Calu3 (cell line): Measurements from ENCODE around the gene FES. TPM values are rescaled to one million over a fixed set of nuclear protein-coding genes. Genes with fewer than 3 reads are reported as not detected.

Source experiments
- BruUV-seq: library from RNA; stranded (reverse); fragments of 400-500 nt; replicated peaks from 2 replicates; lab custom pipeline; 2021; lab: Mats Ljungman, UMichigan
- CTCF ChIA-PET: fragments of 300-600 bp; sonication (Branson Sonifier 250); formaldehyde crosslinking; loops from one replicate; lab custom pipeline; 2022; ENCODE audit warnings: antibody characterized with exemption; lab: Charles Lee
- DNase-seq: peaks from one replicate; pipeline ENCODE4 v3.0.0; 2022
- H3K27ac Mint-ChIP-seq: one replicate; pipeline ENCODE4 v1.8.0; 2022; ENCODE audit warnings: mixed read lengths; ENCODE audit not compliant: unreplicated experiment
- H3K27me3 Mint-ChIP-seq: one replicate; pipeline ENCODE4 v1.8.0; 2022; ENCODE audit warnings: mixed read lengths; ENCODE audit not compliant: unreplicated experiment
- H3K36me3 Mint-ChIP-seq: one replicate; pipeline ENCODE4 v1.8.0; 2022; ENCODE audit warnings: mild to moderate bottlenecking, moderate library complexity, mixed read lengths; ENCODE audit not compliant: insufficient read depth, unreplicated experiment
- H3K4me1 Mint-ChIP-seq: one replicate; pipeline ENCODE4 v1.8.0; 2022; ENCODE audit warnings: mild to moderate bottlenecking, low read depth, mixed read lengths; ENCODE audit not compliant: unreplicated experiment
- H3K4me3 Mint-ChIP-seq: one replicate; pipeline ENCODE4 v1.8.0; 2022; ENCODE audit warnings: mild to moderate bottlenecking, low read depth, moderate library complexity, mixed read lengths; ENCODE audit not compliant: unreplicated experiment
- H3K9me3 Mint-ChIP-seq: one replicate; pipeline ENCODE4 v1.8.0; 2022; ENCODE audit warnings: low read depth, mixed read lengths; ENCODE audit not compliant: unreplicated experiment
- intact Hi-C: fragments of 100-400 bp; cut with micrococcal nuclease; formaldehyde crosslinking; loops from one replicate; pipeline ENCODE4 v1.10.0; 2022; ENCODE audit not compliant: unreplicated experiment
- total RNA-seq: library from RNA; stranded (reverse); gene quantifications from 2 replicates; pipeline ENCODE4 v1.2.3, GENCODE V29; 2022
- TF ChIP-seq, protein P1 (sequence below): fragments of 200-600 bp; IDR thresholded peaks from one replicate; pipeline ENCODE4 v1.8.0; 2022; ENCODE audit warnings: antibody characterized with exemption; ENCODE audit not compliant: unreplicated experiment

FES gene
- total RNA-seq, 1 experiment from 2014 or later: 1.7 TPM

DNA sequence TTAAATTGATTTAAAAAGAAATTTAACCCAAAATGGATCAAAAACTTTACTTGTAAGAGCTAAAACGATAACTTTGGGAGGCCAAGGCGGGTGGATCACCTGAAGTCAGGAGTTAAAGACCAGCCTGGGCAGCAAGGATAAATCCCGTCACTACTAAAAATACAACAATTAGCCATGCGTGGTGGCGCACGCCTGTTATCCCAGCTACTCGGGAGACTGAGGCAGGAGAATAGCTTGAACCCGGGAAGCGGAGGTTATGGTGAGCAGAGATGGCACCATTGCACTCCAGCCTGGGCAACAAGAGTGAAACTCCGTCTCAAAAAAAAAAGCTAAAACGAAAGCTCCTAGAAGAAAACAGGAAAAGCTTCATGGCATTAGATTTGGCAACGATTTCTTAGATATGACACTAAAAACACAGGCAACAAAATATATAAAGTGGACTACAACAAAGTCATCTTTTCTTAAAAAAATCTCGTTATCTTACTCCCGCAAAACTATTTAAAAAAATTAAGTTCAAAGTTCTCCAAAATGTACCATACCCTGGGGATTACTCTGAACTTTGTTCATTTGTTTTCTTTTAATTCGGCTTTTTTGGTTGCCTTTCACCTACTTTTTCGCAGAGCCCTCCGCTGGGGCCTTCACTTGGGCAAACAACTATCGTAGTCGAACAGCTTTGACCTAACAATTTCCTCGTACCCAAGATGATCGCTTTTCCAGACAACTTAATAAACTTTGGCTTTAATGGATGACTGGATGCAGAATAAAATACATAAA, 45.1 kb downstream of the FES start:
- peak overlapping the region; percentile 96 for H3K27ac Mint-ChIP-seq
- H3K9me3 Mint-ChIP-seq: no peaks in the 10 kb centered on the region
- TF ChIP-seq, protein P1, sequence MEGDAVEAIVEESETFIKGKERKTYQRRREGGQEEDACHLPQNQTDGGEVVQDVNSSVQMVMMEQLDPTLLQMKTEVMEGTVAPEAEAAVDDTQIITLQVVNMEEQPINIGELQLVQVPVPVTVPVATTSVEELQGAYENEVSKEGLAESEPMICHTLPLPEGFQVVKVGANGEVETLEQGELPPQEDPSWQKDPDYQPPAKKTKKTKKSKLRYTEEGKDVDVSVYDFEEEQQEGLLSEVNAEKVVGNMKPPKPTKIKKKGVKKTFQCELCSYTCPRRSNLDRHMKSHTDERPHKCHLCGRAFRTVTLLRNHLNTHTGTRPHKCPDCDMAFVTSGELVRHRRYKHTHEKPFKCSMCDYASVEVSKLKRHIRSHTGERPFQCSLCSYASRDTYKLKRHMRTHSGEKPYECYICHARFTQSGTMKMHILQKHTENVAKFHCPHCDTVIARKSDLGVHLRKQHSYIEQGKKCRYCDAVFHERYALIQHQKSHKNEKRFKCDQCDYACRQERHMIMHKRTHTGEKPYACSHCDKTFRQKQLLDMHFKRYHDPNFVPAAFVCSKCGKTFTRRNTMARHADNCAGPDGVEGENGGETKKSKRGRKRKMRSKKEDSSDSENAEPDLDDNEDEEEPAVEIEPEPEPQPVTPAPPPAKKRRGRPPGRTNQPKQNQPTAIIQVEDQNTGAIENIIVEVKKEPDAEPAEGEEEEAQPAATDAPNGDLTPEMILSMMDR: no peak
- no peak for DNase-seq
- no peaks in the 10 kb centered on the region for H3K27me3 Mint-ChIP-seq
- CTCF ChIA-PET: interaction anchor here (1.9 kb wide), 1 partner anchor 103 kb away, joined by 4 read pairs; no protein-coding TSS in a partner anchor
- intact Hi-C loops: loop anchor here (2.0 to 5.0 kb wide), 2 partner anchors 103 to 281 kb away; no protein-coding TSS in a partner anchor
- peaks cover 38% of the 10 kb centered on the region for H3K4me1 Mint-ChIP-seq
- peak overlapping the region; percentile 92 for H3K4me3 Mint-ChIP-seq
- BruUV-seq: TSS peak; percentile 54
- H3K36me3 Mint-ChIP-seq: peaks cover 37% of the 10 kb centered on the region

DNA sequence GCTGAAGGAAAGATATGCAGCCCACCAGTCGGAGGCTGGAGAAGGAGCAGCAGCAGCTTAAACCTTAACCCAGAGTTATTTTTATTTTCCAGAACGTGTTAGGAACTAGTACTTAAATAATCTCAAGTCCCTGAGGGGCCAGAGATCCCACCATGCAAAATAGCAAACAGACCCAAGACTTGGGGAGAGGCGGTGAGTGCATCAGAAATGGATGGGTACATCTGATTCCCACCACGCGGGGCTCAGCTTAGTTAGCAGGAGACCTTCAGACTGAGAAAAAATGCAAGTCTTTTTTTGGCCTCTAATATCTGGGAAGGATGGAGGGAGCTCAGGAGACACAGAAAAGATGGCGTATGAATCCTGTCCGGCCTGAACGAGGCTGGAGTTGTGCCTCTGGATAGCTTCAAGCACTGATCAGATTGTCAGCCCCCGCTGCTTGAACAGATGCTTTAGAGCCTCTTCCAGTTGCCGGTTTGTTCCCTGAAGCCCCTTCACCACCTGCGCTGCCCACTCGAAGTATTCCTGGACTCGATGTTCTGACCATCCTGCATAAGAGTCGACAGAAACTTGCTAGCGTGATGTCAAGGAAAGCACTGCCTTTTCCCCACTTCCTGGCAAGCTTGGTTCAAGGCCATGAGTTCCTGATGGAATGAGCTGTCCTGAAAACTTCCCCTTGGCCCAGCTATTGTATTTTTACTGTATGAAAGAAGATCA, 46.7 kb downstream of the FES start:
- Mint-ChIP-seq H3K9me3 (no peaks in the 10 kb centered on the region), H3K27ac (peak overlapping the region; percentile 96), H3K36me3 (peaks cover 52% of the 10 kb centered on the region), H3K4me1 (peaks cover 47% of the 10 kb centered on the region), H3K4me3 (peak overlapping the region; percentile 92), H3K27me3 (no peaks in the 10 kb centered on the region)
- TF ChIP-seq, protein P1: no peak
- CTCF ChIA-PET: interaction anchor here (0.9 to 3.0 kb wide), 16 partner anchors 16 to 637 kb away, joined by 3 to 18 read pairs (median 6); partner anchors contain the start of genes BLM, MAN2A2, PRC1 and RCCD1
- intact Hi-C loops: loop anchor here (2.0 to 5.0 kb wide), 2 partner anchors 101 to 282 kb away; no protein-coding TSS in a partner anchor
- BruUV-seq: TSS peak; percentile 31
- no peak for DNase-seq

- Mint-ChIP-seq H3K36me3 (peaks cover 57% of the 10 kb centered on the region), H3K4me3 (peak overlapping the region; percentile 92), H3K9me3 (no peaks in the 10 kb centered on the region), H3K4me1 (peaks cover 52% of the 10 kb centered on the region), H3K27ac (peak overlapping the region; percentile 96), H3K27me3 (no peaks in the 10 kb centered on the region)
- intact Hi-C loops: loop anchor here (2.0 to 5.0 kb wide), 2 partner anchors 101 to 283 kb away; no protein-coding TSS in a partner anchor
- DNase-seq: no peak
- BruUV-seq: no TSS peak
- TF ChIP-seq, protein P1: no peak
- CTCF ChIA-PET: interaction anchor here (0.9 to 3.0 kb wide), 16 partner anchors 16 to 638 kb away, joined by 3 to 18 read pairs (median 6); partner anchors contain the start of genes BLM, MAN2A2, PRC1 and RCCD1
Observed at GRCh38 chr15:90931575-90931827, 47.2 kb downstream of the FES start.

GRCh38 chr15:90931828-90932659, 47.7 kb downstream of the FES start, which contains the start of gene HDDC3:
HDDC3 (minus strand) TSS chr15:90932549; CDS start chr15:90932540, 9 bp downstream.
- Mint-ChIP-seq H3K4me3 (peak within 1 kb of the TSS; percentile 92), H3K27ac (peak within 1 kb of the TSS; percentile 96), H3K27me3 (no peaks in the 10 kb centered on the region), H3K9me3 (no peaks in the 10 kb centered on the region), H3K36me3 (peaks cover 63% of the 10 kb centered on the region), H3K4me1 (peaks cover 56% of the 10 kb centered on the region)
- BruUV-seq: no TSS peak
- TF ChIP-seq, protein P1: peak; percentile 91
- CTCF ChIA-PET: interaction anchor here (0.5 to 3.0 kb wide), 21 partner anchors 17 to 638 kb away, joined by 3 to 18 read pairs (median 5); partner anchors contain the start of genes BLM, MAN2A2, PRC1 and RCCD1
- DNase-seq: peak; percentile 98
- intact Hi-C loops: loop anchor here (2.0 to 5.0 kb wide), 2 partner anchors 100 to 283 kb away; no protein-coding TSS in a partner anchor
